Activated T-cell treated with anti-CD3 and anti-CD28 coated beads for 24 hours (primary cell): ENCODE results near the gene PDZK1IP1.
"Not testable (repeated sequence)": the region's sequence is repeated elsewhere in the genome, so short reads cannot be mapped to it uniquely, and the experiment has no call there.

Source experiments
- DNase-seq: peaks from one replicate; pipeline ENCODE4 v3.0.0-alpha.2; 2020; ENCODE audit warnings: low read depth

The PDZK1IP1 gene

GRCh38 chr1:47223921-47224675 lies 34.3 kb upstream of the PDZK1IP1 start:
- no peak for DNase-seq

- no peak for DNase-seq
Observed at GRCh38 chr1:47223174-47223920, 33.5 kb upstream of the PDZK1IP1 start.

GRCh38 chr1:47222476-47222875 lies 32.6 kb upstream of the PDZK1IP1 start:
- no peak for DNase-seq

GRCh38 chr1:47219590-47220220 lies 29.9 kb upstream of the PDZK1IP1 start:
- DNase-seq: no peak

- no peak for DNase-seq
Observed at GRCh38 chr1:47219001-47219400, 29.2 kb upstream of the PDZK1IP1 start.

GRCh38 chr1:47216278-47217059 lies 26.6 kb upstream of the PDZK1IP1 start:
- no peak for DNase-seq

GRCh38 chr1:47215713-47216112 lies 25.9 kb upstream of the PDZK1IP1 start:
- no peak for DNase-seq

- DNase-seq: no peak
Observed at GRCh38 chr1:47214549-47214948, 24.7 kb upstream of the PDZK1IP1 start.

- DNase-seq: no peak
Observed at GRCh38 chr1:47213230-47213963, 23.6 kb upstream of the PDZK1IP1 start.

- DNase-seq: no peak
Observed at GRCh38 chr1:47212636-47213229, 22.9 kb upstream of the PDZK1IP1 start.

- no peak for DNase-seq
Observed at GRCh38 chr1:47211796-47212269, 22.0 kb upstream of the PDZK1IP1 start.

GRCh38 chr1:47210666-47211065 lies 20.8 kb upstream of the PDZK1IP1 start:
- DNase-seq: no peak

GRCh38 chr1:47209725-47210325 lies 20.0 kb upstream of the PDZK1IP1 start:
- no peak for DNase-seq

- no peak for DNase-seq
Observed at GRCh38 chr1:47209091-47209490, 19.3 kb upstream of the PDZK1IP1 start.

GRCh38 chr1:47208374-47208850 lies 18.6 kb upstream of the PDZK1IP1 start:
- no peak for DNase-seq

- no peak for DNase-seq
Observed at GRCh38 chr1:47207803-47208373, 18.1 kb upstream of the PDZK1IP1 start.

GRCh38 chr1:47205918-47206317 lies 16.1 kb upstream of the PDZK1IP1 start:
- DNase-seq: no peak

- not testable (repeated sequence) for DNase-seq
Observed at GRCh38 chr1:47203504-47203903, 13.7 kb upstream of the PDZK1IP1 start.

- DNase-seq: no peak
Observed at GRCh38 chr1:47201179-47201578, 11.3 kb upstream of the PDZK1IP1 start.

GRCh38 chr1:47198214-47198613 lies 8.4 kb upstream of the PDZK1IP1 start:
- DNase-seq: no peak
